ENCODE results near the gene PTPRN2.

DNA sequence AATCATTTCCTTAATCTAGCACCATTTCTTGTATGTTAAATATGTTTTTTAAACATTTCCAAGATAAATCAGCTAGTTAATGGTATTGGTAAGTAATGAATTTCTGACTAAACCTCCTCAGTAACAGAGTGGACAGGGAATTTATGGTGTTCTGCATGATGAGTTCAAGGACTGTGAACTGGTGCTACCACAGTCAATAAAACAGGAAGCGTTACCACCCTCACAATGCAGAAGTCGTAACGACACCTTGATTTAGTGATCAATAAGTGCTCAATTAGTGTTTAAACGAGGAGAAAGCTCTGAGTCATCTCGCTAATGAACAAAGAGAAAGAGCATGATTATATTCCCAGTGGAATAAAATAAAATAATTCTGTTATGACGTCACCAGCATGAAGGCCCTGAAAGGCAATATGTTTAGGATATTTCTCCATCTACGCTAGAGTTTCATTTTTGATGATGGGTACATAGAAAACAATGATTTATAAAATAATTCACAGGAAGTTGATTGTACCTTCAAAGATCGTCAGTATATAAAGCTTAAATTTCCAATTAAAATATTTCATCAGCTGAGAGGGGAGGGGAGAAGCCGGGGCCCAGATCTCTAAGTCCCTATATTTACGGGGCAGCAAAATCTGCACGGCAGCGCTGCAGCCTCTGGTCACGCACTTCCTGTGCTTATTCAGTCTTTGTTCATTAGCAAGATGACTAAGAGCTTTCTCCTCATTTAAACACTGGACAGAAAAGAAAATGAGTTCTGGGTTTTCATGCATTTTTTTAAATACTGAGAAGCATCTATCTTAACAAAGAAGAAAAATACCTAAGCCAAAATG, 400.5 kb downstream of the PTPRN2 start:
- TF ChIP-seq, protein P1, sequence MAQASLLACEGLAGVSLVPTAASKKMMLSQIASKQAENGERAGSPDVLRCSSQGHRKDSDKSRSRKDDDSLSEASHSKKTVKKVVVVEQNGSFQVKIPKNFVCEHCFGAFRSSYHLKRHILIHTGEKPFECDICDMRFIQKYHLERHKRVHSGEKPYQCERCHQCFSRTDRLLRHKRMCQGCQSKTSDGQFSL (CRISPR knock-in tag; IDR thresholded peaks at IDR 0.05): no peak
- TF ChIP-seq, protein P1 (tag; IDR thresholded peaks at IDR 0.05): no peak
- TF ChIP-seq POLR2AphosphoS5 (IDR thresholded peaks at IDR 0.05; ENCODE audit: control insufficient read depth, insufficient read depth, low read depth, low read length) (no peak), ARID2 (IDR thresholded peaks at IDR 0.05) (no peak), POU5F1 (IDR thresholded peaks at IDR 0.05; ENCODE audit: borderline replicate concordance, low read depth, low read length, partially characterized antibody) (no peak), TCF7L2 (IDR thresholded peaks at IDR 0.05; ENCODE audit: low read depth, low read length) (no peak), POLR2A (conservative IDR thresholded peaks at IDR 0.05) (no peak), NFIC (IDR thresholded peaks at IDR 0.05) (no peak), ARNT (IDR thresholded peaks at IDR 0.05) (no peak), HDAC6 (IDR thresholded peaks at IDR 0.05; ENCODE audit: low read depth, low read length) (no peak)
- TF ChIP-seq, protein P2, sequence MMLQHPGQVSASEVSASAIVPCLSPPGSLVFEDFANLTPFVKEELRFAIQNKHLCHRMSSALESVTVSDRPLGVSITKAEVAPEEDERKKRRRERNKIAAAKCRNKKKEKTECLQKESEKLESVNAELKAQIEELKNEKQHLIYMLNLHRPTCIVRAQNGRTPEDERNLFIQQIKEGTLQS (IDR thresholded peaks at IDR 0.05): peak; percentile 82
- TF ChIP-seq, protein P2 (CRISPR knock-in tag; conservative IDR thresholded peaks at IDR 0.05): no peak
- TF ChIP-seq, protein P3, sequence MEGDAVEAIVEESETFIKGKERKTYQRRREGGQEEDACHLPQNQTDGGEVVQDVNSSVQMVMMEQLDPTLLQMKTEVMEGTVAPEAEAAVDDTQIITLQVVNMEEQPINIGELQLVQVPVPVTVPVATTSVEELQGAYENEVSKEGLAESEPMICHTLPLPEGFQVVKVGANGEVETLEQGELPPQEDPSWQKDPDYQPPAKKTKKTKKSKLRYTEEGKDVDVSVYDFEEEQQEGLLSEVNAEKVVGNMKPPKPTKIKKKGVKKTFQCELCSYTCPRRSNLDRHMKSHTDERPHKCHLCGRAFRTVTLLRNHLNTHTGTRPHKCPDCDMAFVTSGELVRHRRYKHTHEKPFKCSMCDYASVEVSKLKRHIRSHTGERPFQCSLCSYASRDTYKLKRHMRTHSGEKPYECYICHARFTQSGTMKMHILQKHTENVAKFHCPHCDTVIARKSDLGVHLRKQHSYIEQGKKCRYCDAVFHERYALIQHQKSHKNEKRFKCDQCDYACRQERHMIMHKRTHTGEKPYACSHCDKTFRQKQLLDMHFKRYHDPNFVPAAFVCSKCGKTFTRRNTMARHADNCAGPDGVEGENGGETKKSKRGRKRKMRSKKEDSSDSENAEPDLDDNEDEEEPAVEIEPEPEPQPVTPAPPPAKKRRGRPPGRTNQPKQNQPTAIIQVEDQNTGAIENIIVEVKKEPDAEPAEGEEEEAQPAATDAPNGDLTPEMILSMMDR (IDR thresholded peaks at IDR 0.05 in 2 of 3, conservative IDR thresholded peaks at IDR 0.05 in 1 of 3; ENCODE audit: insufficient read depth in 2 of 3, low read depth in 1 of 3, low read length in 3 of 3): no peak
- TF ChIP-seq, protein P4, sequence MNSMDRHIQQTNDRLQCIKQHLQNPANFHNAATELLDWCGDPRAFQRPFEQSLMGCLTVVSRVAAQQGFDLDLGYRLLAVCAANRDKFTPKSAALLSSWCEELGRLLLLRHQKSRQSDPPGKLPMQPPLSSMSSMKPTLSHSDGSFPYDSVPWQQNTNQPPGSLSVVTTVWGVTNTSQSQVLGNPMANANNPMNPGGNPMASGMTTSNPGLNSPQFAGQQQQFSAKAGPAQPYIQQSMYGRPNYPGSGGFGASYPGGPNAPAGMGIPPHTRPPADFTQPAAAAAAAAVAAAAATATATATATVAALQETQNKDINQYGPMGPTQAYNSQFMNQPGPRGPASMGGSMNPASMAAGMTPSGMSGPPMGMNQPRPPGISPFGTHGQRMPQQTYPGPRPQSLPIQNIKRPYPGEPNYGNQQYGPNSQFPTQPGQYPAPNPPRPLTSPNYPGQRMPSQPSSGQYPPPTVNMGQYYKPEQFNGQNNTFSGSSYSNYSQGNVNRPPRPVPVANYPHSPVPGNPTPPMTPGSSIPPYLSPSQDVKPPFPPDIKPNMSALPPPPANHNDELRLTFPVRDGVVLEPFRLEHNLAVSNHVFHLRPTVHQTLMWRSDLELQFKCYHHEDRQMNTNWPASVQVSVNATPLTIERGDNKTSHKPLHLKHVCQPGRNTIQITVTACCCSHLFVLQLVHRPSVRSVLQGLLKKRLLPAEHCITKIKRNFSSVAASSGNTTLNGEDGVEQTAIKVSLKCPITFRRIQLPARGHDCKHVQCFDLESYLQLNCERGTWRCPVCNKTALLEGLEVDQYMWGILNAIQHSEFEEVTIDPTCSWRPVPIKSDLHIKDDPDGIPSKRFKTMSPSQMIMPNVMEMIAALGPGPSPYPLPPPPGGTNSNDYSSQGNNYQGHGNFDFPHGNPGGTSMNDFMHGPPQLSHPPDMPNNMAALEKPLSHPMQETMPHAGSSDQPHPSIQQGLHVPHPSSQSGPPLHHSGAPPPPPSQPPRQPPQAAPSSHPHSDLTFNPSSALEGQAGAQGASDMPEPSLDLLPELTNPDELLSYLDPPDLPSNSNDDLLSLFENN (IDR thresholded peaks at IDR 0.05; ENCODE audit: low read depth in 2 of 2, low read length in 2 of 2): no peak
- TF ChIP-seq, protein P5, sequence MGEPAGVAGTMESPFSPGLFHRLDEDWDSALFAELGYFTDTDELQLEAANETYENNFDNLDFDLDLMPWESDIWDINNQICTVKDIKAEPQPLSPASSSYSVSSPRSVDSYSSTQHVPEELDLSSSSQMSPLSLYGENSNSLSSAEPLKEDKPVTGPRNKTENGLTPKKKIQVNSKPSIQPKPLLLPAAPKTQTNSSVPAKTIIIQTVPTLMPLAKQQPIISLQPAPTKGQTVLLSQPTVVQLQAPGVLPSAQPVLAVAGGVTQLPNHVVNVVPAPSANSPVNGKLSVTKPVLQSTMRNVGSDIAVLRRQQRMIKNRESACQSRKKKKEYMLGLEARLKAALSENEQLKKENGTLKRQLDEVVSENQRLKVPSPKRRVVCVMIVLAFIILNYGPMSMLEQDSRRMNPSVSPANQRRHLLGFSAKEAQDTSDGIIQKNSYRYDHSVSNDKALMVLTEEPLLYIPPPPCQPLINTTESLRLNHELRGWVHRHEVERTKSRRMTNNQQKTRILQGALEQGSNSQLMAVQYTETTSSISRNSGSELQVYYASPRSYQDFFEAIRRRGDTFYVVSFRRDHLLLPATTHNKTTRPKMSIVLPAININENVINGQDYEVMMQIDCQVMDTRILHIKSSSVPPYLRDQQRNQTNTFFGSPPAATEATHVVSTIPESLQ (CRISPR knock-in tag; IDR thresholded peaks at IDR 0.05): no peak
